ENCODE data around the gene HLA-DRA. TPM values are rescaled to one million over a fixed set of nuclear protein-coding genes. Genes with fewer than 3 reads are reported as not detected.
A peak's percentile ranks its signal among the peaks of the same experiment; 100 is the strongest.

Gene HLA-DRA
- total RNA-seq, 4 donors from 2014 or later, result 179 to 620 (median 253) TPM

DNA sequence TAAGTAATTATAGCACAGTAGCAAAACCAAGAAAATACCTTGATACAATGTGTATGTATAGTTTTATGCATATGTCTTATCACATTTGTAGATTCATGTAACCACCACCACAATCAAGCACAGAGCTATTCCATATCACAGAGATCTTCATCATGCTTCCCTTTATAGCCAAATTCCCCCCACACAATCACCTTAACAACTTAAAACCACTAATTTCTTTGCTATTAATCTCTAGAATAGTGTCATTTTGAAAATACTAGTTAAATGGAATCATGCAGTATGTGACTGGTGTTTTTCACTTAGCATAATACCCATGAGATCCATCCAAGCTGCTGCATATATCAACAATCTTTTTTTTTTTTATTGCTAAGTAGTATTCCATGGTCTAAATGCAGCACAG is 8.2 kb downstream of the HLA-DRA start:
- peaks cover 0 to 5% (median 0%) of the 10 kb centered on the region in 3 donors for H3K36me3 ChIP-seq
- no peak overlapping the region for H3K27ac ChIP-seq
- no peak overlapping the region for H3K4me3 ChIP-seq
- no peaks in the 10 kb centered on the region for H3K27me3 ChIP-seq
- H3K9me3 ChIP-seq, result no peaks in the 10 kb centered on the region
- no peaks in the 10 kb centered on the region for H3K4me1 ChIP-seq
- DNase-seq (ENCODE audit: low spot score in 2 of 2), result no peak
- TF ChIP-seq POLR2A (IDR thresholded peaks at IDR 0.05), result no peak
- TF ChIP-seq, protein P1, sequence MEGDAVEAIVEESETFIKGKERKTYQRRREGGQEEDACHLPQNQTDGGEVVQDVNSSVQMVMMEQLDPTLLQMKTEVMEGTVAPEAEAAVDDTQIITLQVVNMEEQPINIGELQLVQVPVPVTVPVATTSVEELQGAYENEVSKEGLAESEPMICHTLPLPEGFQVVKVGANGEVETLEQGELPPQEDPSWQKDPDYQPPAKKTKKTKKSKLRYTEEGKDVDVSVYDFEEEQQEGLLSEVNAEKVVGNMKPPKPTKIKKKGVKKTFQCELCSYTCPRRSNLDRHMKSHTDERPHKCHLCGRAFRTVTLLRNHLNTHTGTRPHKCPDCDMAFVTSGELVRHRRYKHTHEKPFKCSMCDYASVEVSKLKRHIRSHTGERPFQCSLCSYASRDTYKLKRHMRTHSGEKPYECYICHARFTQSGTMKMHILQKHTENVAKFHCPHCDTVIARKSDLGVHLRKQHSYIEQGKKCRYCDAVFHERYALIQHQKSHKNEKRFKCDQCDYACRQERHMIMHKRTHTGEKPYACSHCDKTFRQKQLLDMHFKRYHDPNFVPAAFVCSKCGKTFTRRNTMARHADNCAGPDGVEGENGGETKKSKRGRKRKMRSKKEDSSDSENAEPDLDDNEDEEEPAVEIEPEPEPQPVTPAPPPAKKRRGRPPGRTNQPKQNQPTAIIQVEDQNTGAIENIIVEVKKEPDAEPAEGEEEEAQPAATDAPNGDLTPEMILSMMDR (IDR thresholded peaks at IDR 0.05), result no peak
- no peak for TF ChIP-seq EP300 (IDR thresholded peaks at IDR 0.05)

DNA sequence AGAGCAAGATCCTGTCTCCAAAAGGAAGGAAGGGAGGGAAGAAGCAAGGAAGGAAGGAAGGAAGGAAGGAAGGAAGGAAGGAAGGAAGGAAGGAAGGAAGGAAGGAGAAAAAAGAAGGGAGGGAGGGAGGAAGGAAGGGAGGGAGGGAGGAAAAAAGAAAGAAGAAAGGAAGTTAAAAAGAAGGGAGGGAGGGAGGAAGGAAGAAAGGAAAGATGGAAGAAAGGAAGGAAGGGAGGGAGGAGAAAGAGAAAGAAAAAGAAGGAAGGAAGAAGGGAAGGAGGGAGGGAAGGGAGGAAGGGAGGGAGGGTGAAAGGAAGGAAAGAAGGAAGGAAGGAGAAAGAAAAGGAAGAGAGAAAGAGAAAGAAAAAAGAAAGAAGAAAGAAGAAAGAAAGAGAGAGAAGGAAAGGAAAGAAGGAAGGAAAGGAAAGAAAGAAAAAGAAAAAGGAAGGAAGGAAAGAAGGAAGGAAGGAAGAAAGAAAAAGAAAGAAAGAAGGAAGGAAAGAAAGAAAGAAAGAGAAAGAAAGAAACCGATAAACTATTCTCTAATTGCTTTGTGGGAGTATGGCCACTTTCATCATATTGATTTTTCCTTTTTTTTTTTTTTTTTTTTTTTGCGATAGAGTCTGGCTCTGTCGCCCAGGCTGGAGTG is 9.5 kb downstream of the HLA-DRA start:
- TF ChIP-seq EP300 (IDR thresholded peaks at IDR 0.05), result no peak
- TF ChIP-seq, protein P1 (IDR thresholded peaks at IDR 0.05), result no peak
- no peak for TF ChIP-seq POLR2A (IDR thresholded peaks at IDR 0.05)
- Histone ChIP-seq H3K36me3 (no peaks in the 10 kb centered on the region), H3K27ac (no peak overlapping the region), H3K9me3 (no peaks in the 10 kb centered on the region), H3K27me3 (no peaks in the 10 kb centered on the region), H3K4me3 (no peak overlapping the region), H3K4me1 (no peaks in the 10 kb centered on the region)
- WGBS, 2 donors, result 79 to 99% methylated on average over 3 of the region's 3 CpGs
- DNase-seq (ENCODE audit: low spot score in 2 of 2), result no peak

DNA sequence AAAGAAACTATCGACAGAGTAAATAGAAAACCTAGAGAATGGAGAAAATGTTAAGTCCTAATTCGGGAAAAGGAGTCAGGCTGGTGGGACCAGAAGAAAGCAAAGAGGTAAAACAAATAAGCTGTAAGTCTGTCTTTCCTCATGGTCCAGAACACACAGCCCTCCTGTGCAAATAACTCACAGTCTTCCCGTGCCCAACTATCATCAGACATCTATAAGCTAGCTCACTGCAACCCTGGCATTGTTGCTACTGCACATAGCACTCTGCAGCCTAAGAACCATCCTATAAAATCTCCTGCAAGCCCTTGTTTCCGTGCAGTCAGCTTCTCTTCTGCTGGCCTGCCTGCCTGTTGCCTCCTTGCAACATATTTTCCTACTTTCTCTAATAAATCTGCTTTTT is 17.4 kb downstream of the HLA-DRA start:
- 71 to 82% methylated on average over 4 of the region's 4 CpGs for WGBS, 2 donors
- no peak for TF ChIP-seq POLR2A (IDR thresholded peaks at IDR 0.05)
- TF ChIP-seq, protein P1 (IDR thresholded peaks at IDR 0.05), result no peak
- no peak for TF ChIP-seq EP300 (IDR thresholded peaks at IDR 0.05)
- H3K4me1 ChIP-seq, result no peaks in the 10 kb centered on the region

DNA sequence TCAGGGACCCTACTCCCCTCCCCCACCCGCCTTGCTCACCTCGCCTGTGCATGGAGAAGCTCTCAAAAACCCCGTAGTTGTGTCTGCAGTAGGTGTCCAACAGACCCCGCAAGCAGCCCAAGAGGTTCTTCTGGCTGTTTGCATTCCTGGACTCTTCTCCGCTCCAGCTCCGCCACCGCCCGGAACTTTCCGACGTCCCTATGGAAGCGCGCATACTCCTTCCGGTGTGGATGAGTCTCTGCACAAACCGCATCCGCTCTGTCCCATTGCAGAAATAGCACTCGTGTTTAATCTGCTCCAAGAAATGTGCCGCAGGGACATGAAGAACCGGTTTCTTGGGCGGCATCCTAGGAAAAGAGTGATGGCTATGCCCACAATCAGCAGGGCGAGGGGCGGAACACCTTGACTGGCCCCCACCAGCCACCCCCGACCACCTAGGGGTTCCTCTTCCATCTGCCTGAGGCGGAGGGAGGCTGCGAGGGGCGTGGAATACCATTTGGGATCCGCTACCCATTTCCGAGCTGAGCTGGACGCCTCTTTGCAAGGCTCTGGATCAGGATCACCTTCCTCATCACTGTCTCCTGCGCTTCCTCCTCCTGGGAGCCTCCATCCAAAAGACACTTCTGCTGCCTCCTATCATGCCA is 20.2 kb downstream of the HLA-DRA start:
- no peaks in the 10 kb centered on the region for H3K36me3 ChIP-seq
- peaks cover 0 to 9% of the 10 kb centered on the region in 2 donors for H3K27me3 ChIP-seq
- H3K27ac ChIP-seq, result no peak overlapping the region
- WGBS, 2 donors, result 75 to 79% methylated on average over 29 of the region's 29 CpGs
- no peak for DNase-seq (ENCODE audit: low spot score in 2 of 2)
- peak overlapping the region in 2 of 4 donors; percentile 9 to 42 for H3K4me3 ChIP-seq
- no peaks in the 10 kb centered on the region for H3K4me1 ChIP-seq
- H3K9me3 ChIP-seq, result no peaks in the 10 kb centered on the region
- no peak for TF ChIP-seq POLR2A (IDR thresholded peaks at IDR 0.05)
- TF ChIP-seq, protein P1 (IDR thresholded peaks at IDR 0.05), result no peak
- no peak for TF ChIP-seq EP300 (IDR thresholded peaks at IDR 0.05)

More for the DNA sequence above, 17.4 kb downstream of the HLA-DRA start:
- H3K27me3 ChIP-seq, result peaks cover 0 to 9% of the 10 kb centered on the region in 2 donors
- H3K27ac ChIP-seq, result no peak overlapping the region
- H3K9me3 ChIP-seq, result no peaks in the 10 kb centered on the region
- no peaks in the 10 kb centered on the region for H3K36me3 ChIP-seq
- DNase-seq (ENCODE audit: low spot score in 2 of 2), result no peak
- H3K4me3 ChIP-seq, result no peak overlapping the region

DNA sequence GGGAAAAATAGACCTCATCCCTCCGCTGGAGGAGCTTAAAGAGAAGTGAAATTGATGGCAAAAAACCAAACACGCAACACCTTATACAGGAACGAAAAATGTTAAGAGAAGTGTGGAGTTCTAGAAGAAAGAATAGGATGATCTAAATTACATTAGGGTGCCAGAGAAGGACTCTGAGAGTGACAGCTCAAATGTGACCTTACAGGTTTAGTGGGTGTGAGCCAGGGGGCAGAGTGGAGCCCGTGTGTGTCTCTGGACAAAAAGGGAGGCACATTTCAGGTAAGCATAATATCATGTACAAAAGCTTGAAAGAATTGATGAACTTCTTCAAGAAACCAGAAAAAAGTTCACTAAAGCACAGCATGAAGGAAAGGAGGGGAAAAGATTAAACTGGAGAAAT is 20.8 kb downstream of the HLA-DRA start:
- peaks cover 0 to 9% of the 10 kb centered on the region in 2 donors for H3K27me3 ChIP-seq
- peak overlapping the region in 1 of 4 donors; percentile 42 for H3K4me3 ChIP-seq
- no peak for TF ChIP-seq EP300 (IDR thresholded peaks at IDR 0.05)
- TF ChIP-seq, protein P1 (IDR thresholded peaks at IDR 0.05), result no peak
- TF ChIP-seq POLR2A (IDR thresholded peaks at IDR 0.05), result no peak
- H3K36me3 ChIP-seq, result no peaks in the 10 kb centered on the region
- no peak overlapping the region for H3K27ac ChIP-seq
- no peaks in the 10 kb centered on the region for H3K9me3 ChIP-seq
- DNase-seq (ENCODE audit: low spot score in 2 of 2), result no peak
- 55 to 68% methylated on average over 4 of the region's 4 CpGs for WGBS, 2 donors
- H3K4me1 ChIP-seq, result no peaks in the 10 kb centered on the region
